GM20000 (cell line): ENCODE results near the gene PDK2.
"Not testable (repeated sequence)": the region's sequence is repeated elsewhere in the genome, so short reads cannot be mapped to it uniquely, and the experiment has no call there.

Source experiments
- DNase-seq: peaks from one replicate; pipeline ENCODE4 v3.0.0; 2012; ENCODE audit warnings: low spot score
- CTCF ChIP-seq: IDR thresholded peaks from 2 replicates; pipeline ENCODE4 v1.5.1; 2012; ENCODE audit warnings: mild to moderate bottlenecking, control low read depth; ENCODE audit errors: extremely low read depth, missing control alignments

Gene PDK2

GRCh38 chr17:50059759-50060273 is 35.3 kb upstream of the PDK2 start:
- no peak for DNase-seq
- TF ChIP-seq CTCF = no peak

- TF ChIP-seq CTCF = no peak
- DNase-seq = no peak
Measured at GRCh38 chr17:50060951-50061712, 34.0 kb upstream of the PDK2 start.

- DNase-seq = not testable (repeated sequence)
Measured at GRCh38 chr17:50061713-50062045, 33.5 kb upstream of the PDK2 start.

- no peak for DNase-seq
- TF ChIP-seq CTCF = no peak
Measured at GRCh38 chr17:50062293-50063243, 32.6 kb upstream of the PDK2 start.

- no peak for DNase-seq
- TF ChIP-seq CTCF = no peak
Measured at GRCh38 chr17:50063561-50064252, 31.4 kb upstream of the PDK2 start.

- DNase-seq = no peak
- no peak for TF ChIP-seq CTCF
Measured at GRCh38 chr17:50064253-50065001, 30.7 kb upstream of the PDK2 start.

GRCh38 chr17:50065056-50065455 is 30.1 kb upstream of the PDK2 start:
- DNase-seq = no peak
- TF ChIP-seq CTCF = no peak
